CD4-positive, alpha-beta T cell (primary cell): Measurements from ENCODE around the gene SNX1. TPM values are rescaled to one million over a fixed set of nuclear protein-coding genes. Genes with fewer than 3 reads are reported as not detected.
"Not testable (repeated sequence)": the region's sequence is repeated elsewhere in the genome, so short reads cannot be mapped to it uniquely, and the experiment has no call there.

Source experiments
- ATAC-seq: fragments of 200-7000 bp; cut with Tn5 transposase; one replicate; pipeline ENCODE4 v1.10.0; 2022; ENCODE audit warnings: mild to moderate bottlenecking; ENCODE audit not compliant: poor library complexity
- CTCF ChIA-PET: fragments of 350-600 bp; sonication (Branson Sonifier 250); formaldehyde crosslinking; loops from one replicate; lab custom pipeline; 2021; ENCODE audit warnings: antibody characterized with exemption, inconsistent platforms; lab: Charles Lee
- POLR2A ChIA-PET: fragments of 350-600 bp; sonication (Branson Sonifier 250); formaldehyde crosslinking; loops from one replicate; lab custom pipeline; 2021; ENCODE audit warnings: antibody characterized with exemption, inconsistent platforms; lab: Charles Lee
- DNase-seq, 14 experiments: peaks; one replicate each; pipeline ENCODE4 v3.0.0-alpha.2; 2013 to 2020; ENCODE audit warnings: mixed read lengths in 2 of 14
- H3K27ac ChIP-seq, 2 donors: one replicate each; pipeline versions ENCODE4 v1.5.1 to v1.7.0; 2013; ENCODE audit warnings: low read length in 2 of 2, low read depth in 1 of 2, mild to moderate bottlenecking in 1 of 2
- H3K27me3 ChIP-seq, 2 experiments: 1 replicate in 1 of 2; 2 replicates in 1 of 2; pipeline versions ENCODE4 v1.6.1 to v1.7.0; 2013; ENCODE audit warnings: low read length in 2 of 2, control low read depth in 1 of 2, mild to moderate bottlenecking in 1 of 2, moderate library complexity in 1 of 2; ENCODE audit not compliant: insufficient read depth in 2 of 2, control insufficient read depth in 1 of 2
- H3K36me3 ChIP-seq: one replicate; pipeline ENCODE4 v1.6.1; 2013; ENCODE audit warnings: low read length, control low read depth; ENCODE audit not compliant: insufficient read depth
- H3K4me1 ChIP-seq: one replicate; pipeline ENCODE4 v1.6.1; 2013; ENCODE audit warnings: low read length, control low read depth; ENCODE audit not compliant: insufficient read depth
- H3K4me3 ChIP-seq: one replicate; pipeline ENCODE4 v1.5.1; 2013; ENCODE audit warnings: mild to moderate bottlenecking, low read length, moderate library complexity
- H3K9me3 ChIP-seq, 2 experiments: 1 replicate in 1 of 2; 2 replicates in 1 of 2; pipeline versions ENCODE4 v1.6.1 to v1.7.0; 2013; ENCODE audit warnings: low read length in 2 of 2, mild to moderate bottlenecking in 2 of 2, control low read depth in 1 of 2, moderate library complexity in 1 of 2; ENCODE audit not compliant: control insufficient read depth in 1 of 2, insufficient read depth in 1 of 2
- H3K27ac Mint-ChIP-seq: one replicate; pipeline ENCODE4 v1.8.0; 2020; ENCODE audit warnings: mixed read lengths
- H3K27me3 Mint-ChIP-seq: one replicate; pipeline ENCODE4 v1.8.0; 2021; ENCODE audit warnings: mixed read lengths
- H3K36me3 Mint-ChIP-seq: one replicate; pipeline ENCODE4 v1.8.0; 2021; ENCODE audit warnings: low read depth, mixed read lengths
- H3K4me1 Mint-ChIP-seq: one replicate; pipeline ENCODE4 v1.8.0; 2021; ENCODE audit warnings: low read depth, mixed read lengths
- H3K4me3 Mint-ChIP-seq: one replicate; pipeline ENCODE4 v1.8.0; 2020; ENCODE audit warnings: mild to moderate bottlenecking, mixed read lengths
- H3K9me3 Mint-ChIP-seq: one replicate; pipeline ENCODE4 v1.8.0; 2020; ENCODE audit warnings: mixed read lengths
- intact Hi-C, 2 experiments: fragments of 100-400 bp; cut with DNase I in 1 of 2; cut with micrococcal nuclease in 1 of 2; formaldehyde crosslinking; loops; one replicate each; pipeline versions ENCODE4 v1.15.1 to v1.9.0; 2023 to 2025; cut with DNase I, micrococcal nuclease
- total RNA-seq, 174 experiments: library from RNA in 2 of 174; stranded (reverse) in 2 of 174; gene quantifications; one replicate each; pipeline ENCODE4 v1.2.3 and lab custom pipeline; 2021 to 2026
- TF ChIP-seq, protein P1 (sequence below): fragments of 200-600 bp; IDR thresholded peaks from one replicate; pipeline ENCODE4 v1.8.0; 2022; ENCODE audit warnings: antibody characterized with exemption, mild to moderate bottlenecking

Gene SNX1
- total RNA-seq, 2 experiments from 2014 or later: 57.0 to 61.1 TPM

DNA sequence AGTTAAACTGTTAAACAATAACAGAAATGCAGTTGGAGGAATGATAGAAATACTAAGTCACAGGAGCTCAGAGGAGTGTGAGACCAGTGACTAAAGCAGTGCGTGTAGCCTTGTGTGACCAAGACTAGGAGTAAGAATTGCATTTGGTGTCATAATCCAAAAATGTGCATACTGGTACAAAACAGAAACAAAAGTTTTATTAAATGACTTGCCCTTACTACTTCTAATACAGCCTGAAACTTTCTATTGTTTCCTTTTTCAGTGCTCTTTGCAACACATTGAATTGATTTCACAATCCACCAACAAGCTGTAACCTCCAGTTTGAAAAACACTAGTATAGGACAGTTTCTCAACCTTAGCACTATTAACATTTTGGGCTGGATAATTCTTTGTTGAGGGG lies 17.1 kb downstream of the SNX1 start:
- Histone ChIP-seq H3K4me3 (no peak overlapping the region), H3K27ac (no peak overlapping the region), H3K27me3 (no peaks in the 10 kb centered on the region), H3K9me3 (no peaks in the 10 kb centered on the region), H3K4me1 (peaks cover 8% of the 10 kb centered on the region), H3K36me3 (peaks cover 55% of the 10 kb centered on the region)
- POLR2A ChIA-PET: no interaction called here
- Mint-ChIP-seq H3K27ac (no peak overlapping the region), H3K36me3 (peaks cover 69% of the 10 kb centered on the region), H3K4me1 (peaks cover 45% of the 10 kb centered on the region), H3K4me3 (no peak overlapping the region), H3K9me3 (no peaks in the 10 kb centered on the region), H3K27me3 (no peaks in the 10 kb centered on the region)
- DNase-seq (no peak), ATAC-seq (no peak)
- intact Hi-C loops: no loop called here
- TF ChIP-seq, protein P1, sequence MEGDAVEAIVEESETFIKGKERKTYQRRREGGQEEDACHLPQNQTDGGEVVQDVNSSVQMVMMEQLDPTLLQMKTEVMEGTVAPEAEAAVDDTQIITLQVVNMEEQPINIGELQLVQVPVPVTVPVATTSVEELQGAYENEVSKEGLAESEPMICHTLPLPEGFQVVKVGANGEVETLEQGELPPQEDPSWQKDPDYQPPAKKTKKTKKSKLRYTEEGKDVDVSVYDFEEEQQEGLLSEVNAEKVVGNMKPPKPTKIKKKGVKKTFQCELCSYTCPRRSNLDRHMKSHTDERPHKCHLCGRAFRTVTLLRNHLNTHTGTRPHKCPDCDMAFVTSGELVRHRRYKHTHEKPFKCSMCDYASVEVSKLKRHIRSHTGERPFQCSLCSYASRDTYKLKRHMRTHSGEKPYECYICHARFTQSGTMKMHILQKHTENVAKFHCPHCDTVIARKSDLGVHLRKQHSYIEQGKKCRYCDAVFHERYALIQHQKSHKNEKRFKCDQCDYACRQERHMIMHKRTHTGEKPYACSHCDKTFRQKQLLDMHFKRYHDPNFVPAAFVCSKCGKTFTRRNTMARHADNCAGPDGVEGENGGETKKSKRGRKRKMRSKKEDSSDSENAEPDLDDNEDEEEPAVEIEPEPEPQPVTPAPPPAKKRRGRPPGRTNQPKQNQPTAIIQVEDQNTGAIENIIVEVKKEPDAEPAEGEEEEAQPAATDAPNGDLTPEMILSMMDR: no peak
- CTCF ChIA-PET: interaction anchor here (0.5 to 1.1 kb wide), 2 partner anchors 11 to 653 kb away, joined by 3 read pairs; no protein-coding TSS in a partner anchor

- no peak overlapping the region for H3K27ac Mint-ChIP-seq
- TF ChIP-seq, protein P1: no peak
- Histone ChIP-seq H3K36me3 (peaks cover 94% of the 10 kb centered on the region), H3K4me3 (no peak overlapping the region), H3K27ac (no peak overlapping the region), H3K4me1 (no peaks in the 10 kb centered on the region), H3K27me3 (no peaks in the 10 kb centered on the region), H3K9me3 (no peaks in the 10 kb centered on the region)
- no peaks in the 10 kb centered on the region for H3K27me3 Mint-ChIP-seq
- peaks cover 3% of the 10 kb centered on the region for H3K4me1 Mint-ChIP-seq
- intact Hi-C loops: no loop called here
- no peaks in the 10 kb centered on the region for H3K9me3 Mint-ChIP-seq
- ChIA-PET POLR2A (no interaction called here), CTCF (no interaction called here)
- ATAC-seq (no peak), DNase-seq (no peak)
- H3K4me3 Mint-ChIP-seq: no peak overlapping the region
- H3K36me3 Mint-ChIP-seq: peaks cover 93% of the 10 kb centered on the region
Observed at GRCh38 chr15:64117759-64118487, 22.1 kb downstream of the SNX1 start.

GRCh38 chr15:64120322-64120721 lies 24.5 kb downstream of the SNX1 start:
- H3K27ac ChIP-seq, intact Hi-C loops, H3K27me3 Mint-ChIP-seq, ATAC-seq, DNase-seq, H3K9me3 ChIP-seq, H3K4me1 ChIP-seq, H3K4me1 Mint-ChIP-seq, H3K4me3 ChIP-seq, H3K4me3 Mint-ChIP-seq, H3K27ac Mint-ChIP-seq, POLR2A ChIA-PET, H3K27me3 ChIP-seq, H3K9me3 Mint-ChIP-seq: not testable (repeated sequence)
- peaks cover 88% of the 10 kb centered on the region for H3K36me3 ChIP-seq
- CTCF ChIA-PET: interaction anchor here (0.6 kb wide), 1 partner anchor 67 kb away, joined by 4 read pairs; no protein-coding TSS in a partner anchor
- peaks cover 91% of the 10 kb centered on the region for H3K36me3 Mint-ChIP-seq
